ENCODE data around the gene SPSB4. TPM values are rescaled to one million over a fixed set of nuclear protein-coding genes. Genes with fewer than 3 reads are reported as not detected.

SPSB4 gene
- total and polyA plus RNA-seq, 2 of the 8 experiments (the other 6 are each of a cell fraction or from before 2014, with no cell fraction given): 15.1 to 17.2 TPM

GRCh38 chr3:141192345-141192744 lies 141.2 kb downstream of the SPSB4 start:
- 24% methylated on average over 11 of the region's 11 CpGs; no CpG with 5 or more reads in 1 of the 2 experiments for WGBS, 2 experiments (ENCODE audit: extremely low coverage in 1 of 2, insufficient coverage in 1 of 2, insufficient read length in 1 of 2, insufficient replicate concordance in 2 of 2, low coverage in 1 of 2, low lambda C conversion rate in 2 of 2, missing lambda C conversion rate in 1 of 2)
- TF ChIP-seq ATF3 (IDR thresholded peaks at IDR 0.05; ENCODE audit: insufficient read depth, low read depth, low read length): 0 out of 2 replicates have a peak, but pooled peaks have one; percentile 34
- no peak for TF ChIP-seq JUN (IDR thresholded peaks at IDR 0.05; ENCODE audit: low read depth, low read length)
- peak; percentile 100 for TF ChIP-seq RAD21 (IDR thresholded peaks at IDR 0.05 in 1 of 2, conservative IDR thresholded peaks at IDR 0.05 in 1 of 2; ENCODE audit: low read depth in 2 of 2, low read length in 2 of 2)
- peak; percentile 89 to 99 (median 99) for TF ChIP-seq CTCF (IDR thresholded peaks at IDR 0.05; ENCODE audit: control extremely low read depth in 1 of 3, insufficient read depth in 1 of 3, low read depth in 1 of 3, low read length in 3 of 3)
- peak; percentile 87 for TF ChIP-seq YY1 (IDR thresholded peaks at IDR 0.05; ENCODE audit: low read depth, low read length)
- peak in 1 of 2 experiments; percentile 77; a peak in 1 of 4 replicates for TF ChIP-seq HDAC2 (IDR thresholded peaks at IDR 0.05; ENCODE audit: borderline replicate concordance in 1 of 2, low read depth in 2 of 2, low read length in 2 of 2)
- TF ChIP-seq, protein P1, sequence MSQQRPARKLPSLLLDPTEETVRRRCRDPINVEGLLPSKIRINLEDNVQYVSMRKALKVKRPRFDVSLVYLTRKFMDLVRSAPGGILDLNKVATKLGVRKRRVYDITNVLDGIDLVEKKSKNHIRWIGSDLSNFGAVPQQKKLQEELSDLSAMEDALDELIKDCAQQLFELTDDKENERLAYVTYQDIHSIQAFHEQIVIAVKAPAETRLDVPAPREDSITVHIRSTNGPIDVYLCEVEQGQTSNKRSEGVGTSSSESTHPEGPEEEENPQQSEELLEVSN (IDR thresholded peaks at IDR 0.05): no peak
- TF ChIP-seq TAF7 (optimal IDR thresholded peaks at IDR 0.05; ENCODE audit: borderline replicate concordance, low read depth, low read length): no peak
- TF ChIP-seq KDM1A (IDR thresholded peaks at IDR 0.05; ENCODE audit: borderline replicate concordance, low read length): peak; percentile 96

More at GRCh38 chr3:141192345-141192744, 141.2 kb downstream of the SPSB4 start:
- Histone ChIP-seq H3K27me3 (replicated peaks in 1 of 4; ENCODE audit: control insufficient read depth in 3 of 4, extremely low read depth in 1 of 4, insufficient read depth in 3 of 4, low read length in 3 of 4) (no peaks in the 10 kb centered on the region), H3K4ac (replicated peaks; ENCODE audit: insufficient read length, low read depth, low read length) (no peak overlapping the region), H3K56ac (replicated peaks; ENCODE audit: insufficient read length, low read depth, low read length) (no peak overlapping the region), H4K91ac (replicated peaks; ENCODE audit: insufficient read length, low read length) (no peak overlapping the region), H3K27ac (ENCODE audit: low read depth, low read length) (no peak overlapping the region), H2AFZ (ENCODE audit: low read length) (no peak overlapping the region), H2BK12ac (ENCODE audit: low read depth, low read length) (no peak overlapping the region), H2BK5ac (ENCODE audit: low read depth, low read length) (no peak overlapping the region), H3K23ac (ENCODE audit: insufficient read length) (no peak overlapping the region), H3K9me3 (ENCODE audit: insufficient read depth in 2 of 2, low read depth in 1 of 2, low read length in 1 of 2) (no peaks in the 10 kb centered on the region), H4K20me1 (replicated peaks in 1 of 2; ENCODE audit: control insufficient read depth in 1 of 2, insufficient read depth in 2 of 2, low read length in 2 of 2) (no peaks in the 10 kb centered on the region), H3K4me3 (ENCODE audit: extremely low read depth in 1 of 4, insufficient read depth in 2 of 4, low read depth in 3 of 4, low read length in 4 of 4) (no peak overlapping the region), H2AK5ac (ENCODE audit: low read depth, low read length) (no peak overlapping the region), H3K4me1 (replicated peaks in 1 of 4; ENCODE audit: control insufficient read depth in 3 of 4, insufficient read depth in 4 of 4, low read length in 3 of 4) (no peaks in the 10 kb centered on the region), H3K4me2 (ENCODE audit: insufficient read depth in 1 of 2, low read depth in 2 of 2, low read length in 2 of 2) (no peak overlapping the region), H3K23me2 (ENCODE audit: low read depth, low read length) (peaks cover 4% of the 10 kb centered on the region; the same call in 1 of the 2 replicates), H4K5ac (ENCODE audit: insufficient read length, low read depth, low read length) (no peak overlapping the region), H3K18ac (ENCODE audit: extremely low read depth, low read length) (no peak overlapping the region), H2BK20ac (ENCODE audit: low read length) (no peak overlapping the region), H3K9ac (replicated peaks in 1 of 4; ENCODE audit: extremely low read depth in 1 of 4, low read depth in 3 of 4, low read length in 3 of 4) (no peak overlapping the region), H3K36me3 (ENCODE audit: control insufficient read depth in 2 of 4, insufficient read depth in 4 of 4, low read length in 3 of 4) (no peaks in the 10 kb centered on the region), H3K79me1 (ENCODE audit: low read depth, low read length) (no peaks in the 10 kb centered on the region), H3K79me2 (ENCODE audit: control insufficient read depth in 1 of 2, insufficient read depth in 2 of 2, low read length in 2 of 2) (no peaks in the 10 kb centered on the region), H2BK15ac (ENCODE audit: low read length) (no peak overlapping the region), H3K14ac (ENCODE audit: insufficient read length) (no peak overlapping the region), H4K8ac (ENCODE audit: extremely low read depth, insufficient read depth, low read length) (no peak overlapping the region), H2BK120ac (replicated peaks; ENCODE audit: low read depth, low read length) (no peak overlapping the region)
- DNase-seq (ENCODE audit: low read depth in 1 of 2, low spot score in 2 of 2): peak; percentile 88 to 100
- peak; percentile 94 for FAIRE-seq
- ChIA-PET POLR2A (ENCODE audit: partially characterized antibody) (no interaction called here), CTCF (ENCODE audit: partially characterized antibody) (interaction anchor here (0.6 to 14.1 kb wide), 44 partner anchors 9 to 294 kb away, joined by 3 to 137 read pairs (median 4); partner anchors contain the start of gene SPSB4)

Measured in H1 (cell line).